ENCODE measurements around the gene RABEP2. TPM values are rescaled to one million over a fixed set of nuclear protein-coding genes. Genes with fewer than 3 reads are reported as not detected.

The RABEP2 gene
- total RNA-seq, 1 experiment from 2014 or later = 17.5 TPM

GRCh38 chr16:28866454-28866804, 58.6 kb downstream of the RABEP2 start:
- no peak overlapping the region for H3K14ac ChIP-seq (ENCODE audit: insufficient read depth, low read length)
- no peak overlapping the region for H3K4me2 ChIP-seq (ENCODE audit: insufficient read depth, insufficient read length, low read length)
- peaks cover 9% of the 10 kb centered on the region; the same call in 1 of the 2 replicates for H3K79me2 ChIP-seq (ENCODE audit: insufficient read depth, low read length)
- peak overlapping the region in 1 of 3 experiments; percentile 60; a peak in 2 of 7 replicates for H3K27ac Mint-ChIP-seq
- H3K27ac ChIP-seq (ENCODE audit: insufficient read length, low read depth, low read length) = no peak overlapping the region
- H3K4me1 ChIP-seq (ENCODE audit: insufficient read depth, low read length) = peaks cover 1% of the 10 kb centered on the region; the same call in 1 of the 2 replicates
- no peak overlapping the region for H3K23ac ChIP-seq (ENCODE audit: insufficient read length, low read depth, low read length)
- H3K9me3 Mint-ChIP-seq = no peaks in the 10 kb centered on the region
- H3K23me2 ChIP-seq (ENCODE audit: insufficient read length, low read depth, low read length, poor library complexity, severe bottlenecking) = peaks cover 9% of the 10 kb centered on the region
- no peak overlapping the region for H4K5ac ChIP-seq (ENCODE audit: insufficient read length, low read depth, low read length)
- H3K18ac ChIP-seq (ENCODE audit: insufficient read length, low read depth, low read length) = no peak overlapping the region
- no peaks in the 10 kb centered on the region; the same call in 1 of the 2 replicates for H3K27me3 Mint-ChIP-seq (ENCODE audit: low read depth)
- H4K91ac ChIP-seq (ENCODE audit: insufficient read length, low read depth, low read length) = no peak overlapping the region
- no CpG with 5 or more reads among the region's 17 CpGs for WGBS (ENCODE audit: extremely low coverage, insufficient read length, low lambda C conversion rate)
- peaks cover 9 to 18% of the 10 kb centered on the region in 2 experiments for H3K4me1 Mint-ChIP-seq
- H2BK120ac ChIP-seq (ENCODE audit: low read depth, low read length, poor library complexity, severe bottlenecking) = no peak overlapping the region
- H3K4me3 Mint-ChIP-seq = no peak overlapping the region; a peak in 2 of 5 replicates
- H4K20me1 ChIP-seq (ENCODE audit: control insufficient read depth, insufficient read depth, insufficient read length) = no peaks in the 10 kb centered on the region
- H2AK5ac ChIP-seq (ENCODE audit: insufficient read length, low read length) = no peak overlapping the region
- H2AFZ ChIP-seq (ENCODE audit: low read length) = no peak overlapping the region
- no peak overlapping the region for H4K8ac ChIP-seq (replicated peaks; ENCODE audit: insufficient read length, low read depth, low read length)
- no peak for TF ChIP-seq CTCF (conservative IDR thresholded peaks at IDR 0.05)
- DNase-seq = no peak
- H2BK5ac ChIP-seq (ENCODE audit: insufficient read length, low read length) = no peak overlapping the region
- no peak overlapping the region for H3K4ac ChIP-seq (ENCODE audit: low read depth, low read length)
- H3K9me3 ChIP-seq (ENCODE audit: control insufficient read depth, low read depth, low read length) = no peaks in the 10 kb centered on the region
- H3K27me3 ChIP-seq (ENCODE audit: insufficient read depth, low read length) = no peaks in the 10 kb centered on the region
- no peak overlapping the region for H3K56ac ChIP-seq (ENCODE audit: insufficient read length, low read depth, low read length)
- H2BK15ac ChIP-seq (ENCODE audit: low read depth, low read length) = no peak overlapping the region
- no peak overlapping the region for H2BK12ac ChIP-seq (ENCODE audit: insufficient read length, low read depth, low read length)
- H3T11ph ChIP-seq (ENCODE audit: low read length) = no peak overlapping the region
- H3K9ac ChIP-seq (ENCODE audit: extremely low read depth, insufficient read length, low read length) = no peak overlapping the region
- H2BK20ac ChIP-seq (ENCODE audit: low read depth, low read length, poor library complexity, severe bottlenecking) = no peak overlapping the region
- peaks cover 24 to 42% (median 41%) of the 10 kb centered on the region in 3 experiments for H3K36me3 Mint-ChIP-seq (ENCODE audit: insufficient read depth in 1 of 3, low read depth in 3 of 3)
- peaks cover 3% of the 10 kb centered on the region for H3K79me1 ChIP-seq (ENCODE audit: insufficient read depth, low read depth, low read length, poor library complexity, severe bottlenecking)
